ENCODE data around the gene PLA2G4C. TPM values are rescaled to one million over a fixed set of nuclear protein-coding genes. Genes with fewer than 3 reads are reported as not detected.
A peak's percentile ranks its signal among the peaks of the same experiment; 100 is the strongest.

The PLA2G4C gene
- total RNA-seq, 6 experiments from 2014 or later, result 3.8 to 5.3 (median 4.8) TPM

DNA sequence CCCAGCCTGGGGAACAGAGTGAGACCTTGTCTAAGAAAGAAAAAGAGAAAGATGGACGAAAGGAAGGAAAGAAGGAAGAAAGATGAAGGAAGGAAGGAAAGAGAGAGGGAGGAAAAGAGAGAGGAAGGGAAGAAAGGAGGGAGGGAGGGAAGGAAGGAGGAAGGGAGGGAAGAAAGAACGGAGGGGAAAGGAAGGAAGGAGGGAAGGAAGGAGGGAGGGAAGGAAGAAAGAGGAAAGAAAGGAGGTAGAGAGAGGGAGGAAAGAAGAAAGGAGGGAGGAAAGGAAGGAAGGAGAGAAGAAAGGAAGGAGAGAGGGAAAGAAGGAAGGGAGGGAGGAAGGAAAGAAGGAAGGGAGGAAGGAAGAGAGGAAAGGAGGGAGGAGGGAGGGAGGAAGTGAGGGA, 87.6 kb downstream of the PLA2G4C start:
- no peak overlapping the region for H3K4me3 Mint-ChIP-seq
- TF ChIP-seq, protein P1, sequence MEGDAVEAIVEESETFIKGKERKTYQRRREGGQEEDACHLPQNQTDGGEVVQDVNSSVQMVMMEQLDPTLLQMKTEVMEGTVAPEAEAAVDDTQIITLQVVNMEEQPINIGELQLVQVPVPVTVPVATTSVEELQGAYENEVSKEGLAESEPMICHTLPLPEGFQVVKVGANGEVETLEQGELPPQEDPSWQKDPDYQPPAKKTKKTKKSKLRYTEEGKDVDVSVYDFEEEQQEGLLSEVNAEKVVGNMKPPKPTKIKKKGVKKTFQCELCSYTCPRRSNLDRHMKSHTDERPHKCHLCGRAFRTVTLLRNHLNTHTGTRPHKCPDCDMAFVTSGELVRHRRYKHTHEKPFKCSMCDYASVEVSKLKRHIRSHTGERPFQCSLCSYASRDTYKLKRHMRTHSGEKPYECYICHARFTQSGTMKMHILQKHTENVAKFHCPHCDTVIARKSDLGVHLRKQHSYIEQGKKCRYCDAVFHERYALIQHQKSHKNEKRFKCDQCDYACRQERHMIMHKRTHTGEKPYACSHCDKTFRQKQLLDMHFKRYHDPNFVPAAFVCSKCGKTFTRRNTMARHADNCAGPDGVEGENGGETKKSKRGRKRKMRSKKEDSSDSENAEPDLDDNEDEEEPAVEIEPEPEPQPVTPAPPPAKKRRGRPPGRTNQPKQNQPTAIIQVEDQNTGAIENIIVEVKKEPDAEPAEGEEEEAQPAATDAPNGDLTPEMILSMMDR (IDR thresholded peaks at IDR 0.05), result no peak
- H3K27me3 Mint-ChIP-seq (ENCODE audit: insufficient read depth), result peaks cover 31% of the 10 kb centered on the region
- no peak for DNase-seq
- H3K9me3 Mint-ChIP-seq, result no peaks in the 10 kb centered on the region
- no peaks in the 10 kb centered on the region for H3K36me3 Mint-ChIP-seq (ENCODE audit: low read depth)
- no peaks in the 10 kb centered on the region for H3K4me1 Mint-ChIP-seq (ENCODE audit: low read depth)
- no peak overlapping the region for H3K27ac Mint-ChIP-seq

DNA sequence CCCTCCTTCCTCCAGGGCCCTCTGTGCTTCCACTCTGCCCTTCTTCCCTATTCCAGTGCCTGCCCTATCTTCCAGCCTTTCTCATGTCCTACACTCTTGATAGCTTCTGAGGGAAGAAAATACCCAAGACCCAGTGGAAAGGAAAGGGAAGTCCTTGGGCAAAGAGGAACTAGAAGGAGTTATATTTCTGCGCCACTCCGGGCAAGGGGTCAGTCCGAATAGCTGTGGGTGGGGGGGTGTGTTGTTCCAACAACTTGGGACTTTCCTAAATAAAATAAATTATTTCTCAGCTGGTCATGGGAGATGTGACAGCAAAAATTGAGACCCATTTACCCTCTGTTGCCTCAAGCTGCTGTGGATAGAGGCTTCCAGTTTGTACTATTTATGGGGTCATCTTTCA, 89.9 kb downstream of the PLA2G4C start:
- no peak overlapping the region for H3K4me3 Mint-ChIP-seq
- no peak for DNase-seq
- H3K9me3 Mint-ChIP-seq, result no peaks in the 10 kb centered on the region
- no peak overlapping the region for H3K27ac Mint-ChIP-seq
- peaks cover 39% of the 10 kb centered on the region for H3K27me3 Mint-ChIP-seq (ENCODE audit: insufficient read depth)
- no peaks in the 10 kb centered on the region for H3K4me1 Mint-ChIP-seq (ENCODE audit: low read depth)
- no peaks in the 10 kb centered on the region for H3K36me3 Mint-ChIP-seq (ENCODE audit: low read depth)
- TF ChIP-seq, protein P1 (IDR thresholded peaks at IDR 0.05), result no peak

- DNase-seq, result no peak
- TF ChIP-seq, protein P1 (IDR thresholded peaks at IDR 0.05), result no peak
- H3K4me3 Mint-ChIP-seq, result no peak overlapping the region
- H3K27me3 Mint-ChIP-seq (ENCODE audit: insufficient read depth), result peaks cover 10% of the 10 kb centered on the region
- no peaks in the 10 kb centered on the region for H3K4me1 Mint-ChIP-seq (ENCODE audit: low read depth)
- no peak overlapping the region for H3K27ac Mint-ChIP-seq
- H3K36me3 Mint-ChIP-seq (ENCODE audit: low read depth), result peaks cover 4% of the 10 kb centered on the region; the same call in 1 of the 2 replicates
- peaks cover 6% of the 10 kb centered on the region for H3K9me3 Mint-ChIP-seq
These were observed 99.5 kb downstream of the PLA2G4C start for GRCh38 chr19:48010932-48011758.

GRCh38 chr19:48006762-48007161, 103.9 kb downstream of the PLA2G4C start:
- H3K36me3 Mint-ChIP-seq (ENCODE audit: low read depth), result peaks cover 4% of the 10 kb centered on the region; the same call in 1 of the 2 replicates
- no peaks in the 10 kb centered on the region for H3K4me1 Mint-ChIP-seq (ENCODE audit: low read depth)
- no peak for DNase-seq
- TF ChIP-seq, protein P1 (IDR thresholded peaks at IDR 0.05), result peak; percentile 55
- H3K4me3 Mint-ChIP-seq, result no peak overlapping the region
- H3K27me3 Mint-ChIP-seq (ENCODE audit: insufficient read depth), result peaks cover 13% of the 10 kb centered on the region
- peaks cover 6% of the 10 kb centered on the region for H3K9me3 Mint-ChIP-seq
- no peak overlapping the region for H3K27ac Mint-ChIP-seq

GRCh38 chr19:48004236-48004635, 106.4 kb downstream of the PLA2G4C start:
- TF ChIP-seq, protein P1 (IDR thresholded peaks at IDR 0.05), result no peak
- H3K4me3 Mint-ChIP-seq, result no peak overlapping the region
- no peak overlapping the region for H3K27ac Mint-ChIP-seq

More at GRCh38 chr19:48004236-48004635, 106.4 kb downstream of the PLA2G4C start:
- Mint-ChIP-seq H3K4me1 (ENCODE audit: low read depth) (no peaks in the 10 kb centered on the region), H3K36me3 (ENCODE audit: low read depth) (peaks cover 4% of the 10 kb centered on the region; the same call in 1 of the 2 replicates), H3K9me3 (peaks cover 17% of the 10 kb centered on the region), H3K27me3 (ENCODE audit: insufficient read depth) (peaks cover 18% of the 10 kb centered on the region)
- no peak for DNase-seq

Data from HFFc6 (cell line).